CD4-positive, alpha-beta T cell treated with Interleukin-21 for 1 hour (primary cell): ENCODE data around the gene ARRB1.
"Not testable (repeated sequence)": the region's sequence is repeated elsewhere in the genome, so short reads cannot be mapped to it uniquely, and the experiment has no call there.

Experiments used
- DNase-seq: peaks from one replicate; pipeline ENCODE4 v3.0.0-alpha.2; 2020

ARRB1 gene

DNA sequence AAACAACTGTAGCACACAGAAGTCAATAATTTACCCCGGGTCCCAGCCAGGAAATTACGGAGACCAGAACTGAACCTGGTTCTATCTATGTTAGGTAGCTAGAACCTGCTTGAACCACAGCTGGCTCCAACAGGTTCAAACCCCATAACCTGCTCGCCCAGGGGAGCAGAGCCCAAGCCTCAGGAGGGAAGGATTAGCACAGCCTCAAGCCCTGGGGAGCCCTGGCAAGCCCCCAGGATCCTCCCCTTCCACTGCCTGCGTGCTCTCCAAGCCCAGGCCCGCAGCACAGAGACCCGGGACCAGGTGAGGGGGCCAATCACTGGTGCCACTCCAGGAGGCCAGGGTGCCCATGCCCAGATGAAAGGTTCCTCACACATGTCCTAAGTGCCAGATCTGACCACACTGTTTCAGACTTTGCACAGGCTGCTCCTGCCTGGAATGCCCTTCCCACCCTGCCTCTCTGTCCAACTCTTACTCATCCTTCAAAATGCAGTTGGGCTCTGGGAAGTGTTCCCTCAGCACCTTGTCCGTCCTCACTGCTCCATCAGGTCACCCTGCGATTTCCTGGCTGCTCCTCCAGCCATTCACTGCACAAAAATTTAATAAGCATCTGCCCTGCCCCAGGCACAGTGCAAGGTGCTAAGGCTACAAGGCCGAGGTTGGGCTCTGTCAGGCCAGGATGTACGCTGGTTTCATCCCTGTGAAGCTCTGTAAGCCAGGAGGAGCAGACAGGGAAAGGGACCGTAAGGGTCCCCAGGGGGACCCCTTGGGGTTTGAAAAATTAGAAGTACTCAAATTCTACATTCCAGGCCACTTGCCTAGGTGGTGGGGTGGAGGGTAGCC, 32.2 kb downstream of the ARRB1 start:
- no peak for DNase-seq

DNA sequence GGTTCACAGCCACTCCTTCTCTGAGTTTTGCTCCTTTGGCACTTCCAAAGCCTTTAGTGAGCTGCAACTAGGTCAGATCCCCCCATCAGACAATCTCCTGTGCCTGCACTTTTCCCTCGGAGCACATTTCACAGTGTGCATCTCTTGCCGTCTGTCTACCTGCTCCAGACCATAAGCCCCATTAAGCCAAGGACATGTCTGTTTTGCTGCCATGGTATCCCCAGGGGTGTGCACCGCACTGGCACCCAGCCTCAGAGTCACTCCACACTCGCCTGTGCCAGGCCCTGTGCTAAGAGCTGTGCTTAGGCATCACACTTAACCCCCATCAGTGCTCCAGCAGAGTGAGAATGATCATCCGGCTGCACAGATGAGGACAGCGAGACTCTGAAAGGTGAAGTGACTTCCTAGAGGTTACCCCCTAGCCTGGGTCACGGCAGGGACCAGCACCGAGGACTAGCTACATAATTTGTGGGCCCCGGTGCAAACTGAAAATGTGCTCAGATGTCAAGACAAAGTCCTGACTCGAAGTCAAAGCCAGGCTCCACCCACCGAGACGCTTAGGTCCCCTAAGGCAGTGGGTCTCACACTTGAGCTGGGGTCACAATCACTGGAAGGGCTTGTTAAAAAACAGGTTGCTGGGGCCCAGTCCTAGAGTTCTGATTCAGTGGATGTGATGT, 33.9 kb downstream of the ARRB1 start:
- DNase-seq: no peak

DNA sequence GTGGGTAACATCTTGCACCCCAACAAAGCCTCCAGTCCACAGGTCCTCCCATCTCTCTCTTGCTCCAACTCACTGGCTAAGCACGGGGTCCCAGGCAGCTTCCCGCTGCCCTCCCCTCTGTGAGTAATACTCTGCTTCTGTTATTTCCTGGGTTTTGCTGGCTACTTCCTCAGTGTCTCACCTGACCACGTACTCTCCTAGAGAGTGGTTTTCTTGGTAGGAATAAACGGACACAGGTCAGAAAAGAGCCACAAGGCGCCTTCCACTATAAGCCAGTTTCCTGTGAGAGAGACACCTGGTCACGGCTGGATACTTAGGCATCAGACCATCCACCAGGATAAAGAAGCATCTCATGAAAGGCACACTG, 36.0 kb downstream of the ARRB1 start:
- DNase-seq: no peak

DNA sequence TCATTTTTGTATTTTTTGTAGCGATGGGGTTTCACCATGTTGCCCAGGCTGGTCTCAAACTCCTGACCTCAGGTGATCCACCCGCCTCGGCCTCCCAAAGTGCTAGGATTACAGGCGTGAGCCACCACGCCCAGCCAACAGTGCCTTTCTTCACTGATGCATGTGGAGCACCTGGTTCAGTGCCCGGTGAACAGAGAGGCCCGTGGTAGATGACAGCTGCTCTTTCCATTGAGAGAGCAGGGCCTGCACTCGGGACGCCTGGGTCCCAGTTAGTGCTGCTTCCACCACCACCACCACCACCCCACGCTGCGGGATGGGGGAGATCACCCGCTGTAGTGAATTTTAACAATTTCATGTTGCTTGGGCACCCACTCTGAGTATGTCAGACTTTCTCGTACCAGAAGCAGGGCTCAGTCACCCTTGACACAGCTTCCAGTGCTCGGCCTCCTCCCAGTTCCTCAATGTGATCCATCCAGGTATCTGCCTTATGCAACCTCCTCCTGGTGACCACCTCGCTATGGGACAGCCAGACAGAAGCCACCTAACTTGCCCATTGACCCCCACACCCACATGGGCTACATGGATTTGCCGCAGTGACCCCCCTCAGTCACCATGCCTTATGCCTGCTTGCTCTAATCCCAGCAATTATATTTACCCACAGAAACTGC, 36.6 kb downstream of the ARRB1 start:
- no peak for DNase-seq

DNA sequence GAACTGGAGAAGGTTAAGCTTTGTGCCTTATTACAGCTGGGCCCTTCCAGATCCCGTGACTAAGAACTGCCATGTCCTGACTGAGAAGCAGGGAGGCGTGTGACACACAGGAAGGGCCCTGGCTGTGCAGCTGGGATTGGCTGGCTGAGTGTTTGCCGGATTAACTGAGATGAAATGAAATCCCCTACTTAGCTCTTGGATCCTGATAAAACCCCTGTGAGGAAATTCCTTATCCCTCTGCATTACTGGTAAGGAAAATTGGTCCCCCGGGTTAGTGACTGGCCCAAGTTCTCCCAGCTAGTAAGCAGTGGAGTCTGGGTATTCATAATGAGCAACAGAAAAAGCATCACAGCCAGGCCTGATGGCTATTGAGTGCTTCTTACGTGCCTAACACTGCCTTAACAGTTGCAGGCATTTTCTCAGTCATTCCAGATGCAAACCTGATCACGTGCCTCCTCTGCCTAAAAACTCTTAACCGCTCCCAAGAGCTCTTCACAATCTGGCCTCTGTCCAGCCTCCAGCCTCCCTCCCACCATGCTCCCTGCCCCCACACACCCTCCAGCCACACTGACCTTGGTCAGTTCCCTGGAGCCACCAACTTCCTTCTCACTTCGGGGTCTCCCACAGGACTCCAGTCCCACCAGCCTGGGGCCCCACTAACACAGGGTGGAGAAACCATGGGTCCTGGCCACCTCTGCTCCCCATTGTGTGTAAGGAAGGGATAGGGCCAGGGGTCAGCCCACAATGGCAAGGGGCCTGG, 37.8 kb downstream of the ARRB1 start:
- no peak for DNase-seq

DNA sequence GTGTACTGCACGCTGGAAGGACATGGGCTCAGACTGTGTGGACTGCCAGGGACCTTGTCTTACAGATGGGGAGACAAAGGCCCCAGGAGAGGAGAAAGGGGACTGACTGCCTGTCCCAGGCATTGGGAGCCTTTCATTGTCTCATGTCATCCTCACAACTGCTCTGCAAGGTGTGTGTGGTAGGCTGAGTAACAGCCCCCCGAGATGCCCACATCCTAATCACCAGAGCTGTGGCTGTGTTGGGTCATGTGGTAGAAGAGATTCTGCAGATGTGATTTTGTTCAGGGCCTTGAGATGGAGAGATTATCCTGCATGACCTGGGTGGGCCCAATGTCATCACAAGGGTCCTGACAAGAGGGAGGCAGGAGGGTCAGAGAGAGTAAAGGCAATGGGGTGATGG, 39.1 kb downstream of the ARRB1 start:
- no peak for DNase-seq

DNA sequence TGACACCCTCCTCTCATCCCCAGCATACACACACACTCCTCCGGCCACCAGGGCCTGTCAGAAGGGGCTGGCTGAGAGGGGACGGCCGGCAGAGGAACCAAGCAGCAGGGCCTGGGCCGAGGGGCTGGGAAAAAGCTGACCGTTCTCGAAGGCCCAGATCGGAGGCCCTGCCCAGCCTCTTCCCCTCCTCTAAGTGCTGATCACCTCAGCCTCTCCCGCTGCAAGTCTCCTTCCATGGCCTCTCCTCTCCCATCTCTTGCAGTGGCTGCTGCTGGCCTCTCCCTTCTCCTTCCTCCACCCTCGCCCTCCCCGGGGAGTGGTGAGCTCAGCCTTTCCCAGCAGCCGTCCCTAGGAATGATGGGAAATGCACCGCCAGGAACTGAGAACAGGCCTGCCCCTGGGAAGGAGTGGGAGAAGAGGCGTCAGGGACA, 39.6 kb downstream of the ARRB1 start:
- no peak for DNase-seq

DNA sequence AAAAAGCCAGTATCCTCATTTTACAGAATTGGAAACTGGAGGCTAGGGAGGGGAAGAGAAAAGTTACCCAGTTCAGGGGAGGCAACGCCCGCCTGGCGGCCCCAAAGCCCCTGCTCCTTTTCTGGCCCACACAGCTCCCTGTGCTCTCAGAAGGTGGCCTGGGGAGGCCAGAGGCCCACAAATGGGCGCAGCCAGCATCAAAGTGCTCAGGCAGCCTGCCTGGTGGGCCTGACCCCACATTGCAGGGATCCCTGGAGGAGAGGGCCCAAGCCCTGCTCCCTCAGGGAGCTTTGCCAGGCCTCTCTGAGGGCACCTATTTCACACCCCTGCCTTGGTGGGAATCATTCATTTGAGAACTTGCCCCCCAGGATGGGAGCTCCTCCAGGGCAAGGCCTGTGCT, 42.5 kb downstream of the ARRB1 start:
- DNase-seq: no peak

DNA sequence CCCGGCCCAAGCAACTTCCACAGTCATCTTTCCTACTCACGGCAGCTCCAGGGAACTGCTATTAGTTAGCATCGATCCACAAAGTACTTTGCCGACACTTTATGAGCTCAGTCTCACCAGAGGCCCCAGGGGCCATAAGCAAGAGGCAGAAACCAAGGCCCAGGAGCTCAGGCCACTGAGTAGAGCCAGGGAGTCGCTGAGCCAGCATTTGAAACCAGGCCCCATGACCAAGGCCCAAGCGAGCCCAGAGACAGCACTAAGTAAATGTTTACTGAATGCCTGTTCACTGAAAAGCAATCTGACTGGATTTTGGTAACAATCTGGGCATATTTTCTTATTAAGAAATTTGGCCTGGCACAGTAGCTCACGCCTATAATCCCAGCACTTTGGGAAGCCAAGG, 43.3 kb downstream of the ARRB1 start:
- no peak for DNase-seq

DNA sequence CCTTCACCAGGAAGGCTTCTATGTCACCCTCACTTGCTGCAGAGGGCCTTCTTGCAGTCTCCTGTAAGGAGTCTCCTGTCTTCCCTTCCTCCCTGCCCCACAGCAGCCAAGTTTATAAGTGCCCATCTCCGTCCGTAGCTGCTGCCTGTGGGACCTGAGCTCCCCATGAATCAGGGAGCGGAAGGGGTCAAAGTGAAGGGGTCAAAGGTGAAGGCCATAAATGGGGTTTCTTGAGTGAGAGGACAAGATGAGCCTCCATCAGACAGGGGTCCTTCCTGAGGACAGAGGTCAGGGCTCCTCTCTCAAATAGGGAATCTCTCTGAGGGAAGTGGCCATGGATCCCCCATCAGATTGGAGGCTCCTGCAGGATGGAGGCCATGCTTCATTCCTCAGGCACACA, 44.4 kb downstream of the ARRB1 start:
- no peak for DNase-seq

DNA sequence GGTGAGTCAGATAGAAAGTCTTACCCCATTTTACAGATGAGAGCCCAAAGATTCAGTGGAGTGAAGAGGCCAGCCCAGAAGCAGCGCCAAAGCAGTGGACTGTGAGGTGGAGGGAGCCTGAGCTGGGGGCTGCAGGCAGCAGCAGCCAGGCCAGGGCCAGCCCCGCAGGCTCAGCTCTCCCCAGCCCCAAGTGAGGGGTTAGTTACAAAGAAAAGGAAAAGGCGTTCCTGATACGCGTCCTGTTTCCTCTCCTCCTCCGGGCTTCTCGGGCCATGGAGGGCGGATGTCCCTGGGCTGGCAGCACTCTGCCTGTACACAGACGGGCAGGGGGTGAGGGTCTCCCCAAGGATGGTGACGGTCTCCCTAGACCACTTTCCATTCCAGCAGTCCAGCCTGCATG, 44.9 kb downstream of the ARRB1 start:
- no peak for DNase-seq

DNA sequence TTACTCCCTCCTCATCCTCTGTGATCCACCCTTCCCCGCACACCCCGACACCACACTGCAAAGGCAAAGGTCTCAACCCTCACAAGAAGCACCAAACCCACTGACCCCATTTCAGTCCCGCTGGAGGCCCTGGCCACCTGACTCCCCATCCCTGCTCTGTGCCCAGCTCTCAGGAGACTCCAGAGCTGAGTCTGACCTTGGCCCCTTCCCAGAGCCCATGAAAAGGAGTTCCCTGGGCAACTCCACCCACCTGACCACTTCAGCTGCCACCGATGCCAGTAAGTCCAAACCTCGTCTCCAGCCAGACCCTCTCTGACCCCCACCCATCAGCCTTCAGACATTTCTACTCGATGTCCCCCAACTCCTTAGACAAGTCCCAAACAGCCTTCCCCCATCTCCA, 45.5 kb downstream of the ARRB1 start:
- DNase-seq: no peak

DNA sequence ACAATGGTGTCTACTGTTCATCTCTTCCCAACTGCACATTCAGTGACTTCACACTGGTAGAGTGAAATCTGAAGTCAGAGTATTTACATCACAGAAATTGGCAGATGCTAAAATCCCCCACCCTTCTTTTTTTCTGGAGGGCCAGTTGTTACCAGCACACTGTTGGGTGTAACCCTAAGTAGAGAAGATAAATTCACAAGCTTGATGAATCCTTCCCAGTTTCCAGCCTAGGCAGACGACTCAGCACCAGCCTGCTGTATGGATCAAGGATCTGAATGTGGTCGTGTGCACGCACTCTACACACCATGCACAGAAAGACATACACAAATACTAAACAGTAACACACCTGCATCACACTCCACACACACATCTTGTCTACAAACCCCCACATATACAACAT, 46.0 kb downstream of the ARRB1 start:
- DNase-seq: no peak

DNA sequence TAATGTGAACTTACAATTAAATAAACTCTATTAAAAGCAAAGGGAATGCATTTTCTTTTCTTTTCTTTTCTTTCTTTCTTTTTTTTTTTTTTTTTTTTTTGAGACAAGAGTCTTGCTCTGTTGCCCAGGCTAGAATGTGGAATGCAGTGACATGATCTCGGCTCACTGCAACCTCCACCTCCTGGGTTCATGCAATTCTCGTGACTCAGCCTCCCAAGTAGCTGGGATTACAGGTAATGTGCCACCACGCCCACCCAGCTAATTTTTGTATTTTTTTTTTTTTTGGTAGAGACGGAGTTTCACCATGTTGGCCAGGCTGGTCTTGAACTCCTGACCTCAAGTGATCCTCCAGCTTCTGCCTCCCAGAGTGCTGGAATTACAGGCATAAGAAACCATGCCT, 46.5 kb downstream of the ARRB1 start:
- DNase-seq: not testable (repeated sequence)

DNA sequence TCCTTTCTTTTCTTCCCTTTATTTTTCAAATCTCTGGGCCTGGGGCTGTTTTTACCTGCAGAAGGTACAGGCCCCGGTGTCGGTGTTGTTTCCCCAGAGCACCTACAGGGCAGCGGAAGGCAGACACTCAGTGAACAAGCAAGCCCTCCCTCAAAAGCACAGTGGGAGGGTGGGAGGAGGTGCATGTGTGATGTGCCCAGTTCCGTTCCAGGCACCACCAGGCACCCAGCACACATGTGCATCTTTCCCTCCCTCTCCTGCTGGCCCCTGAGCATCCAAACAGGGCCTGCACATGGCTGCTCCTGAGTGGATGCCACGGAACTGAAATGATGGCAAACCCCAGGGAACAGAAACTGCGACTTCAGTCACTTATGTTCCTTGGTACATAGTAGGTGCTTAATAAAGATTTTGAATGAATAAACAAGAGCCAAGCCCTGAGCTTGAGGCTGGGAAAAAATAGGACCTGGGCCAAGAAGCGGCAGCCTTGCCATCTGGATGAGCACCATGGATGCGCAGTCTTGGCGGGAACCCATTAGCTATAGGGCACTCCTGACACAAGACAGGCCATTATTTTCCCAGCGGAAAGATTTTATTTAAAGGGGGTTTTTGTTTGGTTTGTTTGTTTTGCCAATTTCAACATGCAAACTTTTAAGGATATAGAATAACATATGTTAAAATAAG, 47.8 kb downstream of the ARRB1 start:
- no peak for DNase-seq

DNA sequence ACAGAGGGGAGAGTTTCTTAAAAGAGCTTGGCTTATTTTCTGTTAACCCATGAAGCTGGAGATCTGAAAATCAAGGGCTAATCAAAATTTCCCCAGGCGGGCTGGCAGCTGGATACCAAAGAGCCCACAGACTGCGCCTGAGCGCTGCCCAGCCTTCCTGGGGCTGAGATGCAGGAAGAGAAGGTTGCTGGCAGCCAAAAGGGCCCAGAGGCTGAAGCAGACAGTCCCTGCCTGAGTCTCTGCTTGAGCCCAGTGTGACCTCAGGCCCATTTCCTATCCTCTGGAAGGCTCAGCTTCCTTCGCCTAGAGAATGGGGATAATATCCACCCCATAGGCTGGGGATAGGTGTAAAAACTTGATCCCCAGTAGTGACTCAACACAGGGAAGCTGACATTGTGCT, 49.1 kb downstream of the ARRB1 start:
- DNase-seq: no peak

DNA sequence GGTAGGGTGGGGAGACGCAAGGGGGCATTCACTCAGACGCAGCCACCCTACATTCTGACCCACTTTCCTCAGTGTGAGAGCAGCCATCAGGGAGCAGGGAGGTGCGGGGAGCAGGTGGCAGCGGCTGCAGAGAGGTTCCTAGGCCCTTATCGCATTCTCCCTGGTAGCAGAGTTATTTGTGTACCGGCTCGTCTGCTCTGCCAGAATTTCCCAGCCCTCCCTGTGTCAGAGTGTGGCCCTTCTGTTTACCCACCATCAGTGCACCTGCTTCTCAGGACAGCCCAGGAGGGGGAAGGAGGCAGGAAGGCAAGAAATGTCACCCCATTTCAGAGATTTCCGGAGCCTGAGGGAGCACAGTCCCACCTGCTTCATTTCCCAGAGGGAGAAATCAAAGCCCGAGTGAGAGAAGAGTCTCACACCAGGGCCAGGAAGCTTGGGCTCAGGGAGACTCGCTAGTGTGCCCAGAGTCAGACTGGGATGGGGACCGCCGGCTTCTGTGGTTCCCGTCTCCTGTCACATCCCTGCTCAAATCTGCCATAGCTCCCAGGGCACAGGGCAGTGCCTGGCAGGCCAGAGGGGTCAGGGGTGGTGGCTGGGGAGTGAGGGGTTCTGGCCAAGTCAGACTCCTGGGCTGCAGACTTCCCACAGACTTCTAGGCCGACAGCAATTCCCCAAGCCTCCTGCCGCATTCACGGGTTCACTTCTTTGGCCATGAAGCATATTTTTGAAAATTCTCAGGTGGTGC, 49.7 kb downstream of the ARRB1 start:
- DNase-seq: no peak

DNA sequence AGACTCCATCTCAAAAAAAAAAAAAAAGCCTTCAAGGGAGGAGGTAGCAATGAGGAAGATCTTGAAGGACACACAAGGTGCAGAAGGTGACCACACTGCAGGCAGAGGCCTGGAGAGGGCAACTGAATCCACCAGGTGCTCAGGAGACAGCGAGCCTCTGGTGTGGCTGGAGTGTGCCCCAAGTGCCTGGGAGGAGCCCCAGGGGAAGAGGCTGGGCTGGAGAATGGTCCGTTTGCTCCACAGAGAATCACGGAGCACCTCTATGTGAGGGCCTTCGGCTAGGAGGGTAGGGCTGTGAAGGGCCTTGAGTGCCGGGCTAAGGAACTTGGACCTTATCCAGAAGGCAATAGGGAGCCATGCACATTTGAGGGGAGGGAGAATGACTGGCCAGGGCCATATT, 50.3 kb downstream of the ARRB1 start:
- no peak for DNase-seq

DNA sequence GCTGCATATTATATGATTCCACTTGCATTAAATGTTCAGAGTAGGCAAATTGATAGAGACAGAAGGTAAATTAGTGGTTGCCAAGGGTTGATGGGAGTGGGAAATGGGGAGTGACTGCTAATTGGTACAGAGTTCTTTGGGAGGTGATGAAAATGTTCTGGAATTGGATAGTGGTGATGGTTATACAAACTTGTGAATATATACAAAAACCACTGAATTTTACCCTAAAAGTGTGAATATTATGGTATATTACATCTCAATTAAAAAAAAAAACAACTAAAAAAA, 52.5 kb downstream of the ARRB1 start:
- DNase-seq: no peak

DNA sequence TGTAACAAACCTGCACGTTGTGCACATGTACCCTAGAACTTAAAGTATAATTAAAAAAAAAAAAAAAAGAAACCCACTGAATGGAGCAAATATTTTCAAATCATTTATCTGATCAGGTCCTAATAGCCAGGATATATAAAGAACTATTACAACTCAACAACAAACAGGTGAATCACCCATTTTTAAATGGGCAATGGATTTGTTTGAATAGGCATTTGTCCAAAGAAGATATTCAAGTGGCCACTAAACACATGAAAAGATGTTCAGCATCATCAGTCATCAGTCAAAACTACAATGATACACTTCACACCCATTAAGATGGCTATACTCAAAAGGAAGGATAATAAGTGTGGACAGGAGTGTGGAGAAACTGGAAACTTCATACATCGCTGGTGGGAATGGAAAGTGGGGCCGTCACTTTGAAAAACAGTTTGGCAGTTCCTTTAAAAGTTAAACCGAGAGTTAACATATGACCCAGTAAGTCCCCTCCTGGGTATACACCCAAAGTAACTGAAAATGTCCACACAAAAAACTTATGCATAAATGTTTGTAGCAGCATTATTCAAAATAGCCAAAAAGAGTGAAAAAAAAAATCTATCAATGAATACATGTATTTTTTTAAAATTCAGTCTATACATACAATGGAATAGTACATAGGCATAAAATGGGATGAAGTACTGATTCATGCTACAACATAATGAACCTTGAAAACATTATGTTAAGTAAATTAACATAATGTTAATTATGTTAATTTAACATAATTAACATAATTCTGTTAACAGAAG, 53.1 kb downstream of the ARRB1 start:
- no peak for DNase-seq

DNA sequence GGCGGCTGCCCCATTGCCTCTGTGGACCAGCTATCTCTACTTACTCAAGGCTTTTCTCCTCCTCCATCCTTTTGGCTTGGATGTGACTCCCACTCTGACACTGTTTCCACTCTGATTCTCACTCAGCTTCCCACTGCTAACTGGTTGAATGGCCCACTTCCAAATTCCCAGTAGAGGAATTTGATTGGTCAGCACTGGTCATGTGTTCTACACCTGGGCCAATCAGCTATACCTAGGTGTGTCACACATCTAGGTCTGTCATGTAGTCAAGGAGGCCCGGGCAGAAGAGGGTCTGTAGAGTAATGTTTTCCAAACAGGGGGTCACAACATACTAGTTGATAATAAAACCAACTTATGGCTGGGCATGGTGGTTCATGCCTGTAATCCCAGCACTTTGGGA, 57.6 kb downstream of the ARRB1 start:
- no peak for DNase-seq
